Measurements from ENCODE around the gene BACE2.

Gene BACE2

DNA sequence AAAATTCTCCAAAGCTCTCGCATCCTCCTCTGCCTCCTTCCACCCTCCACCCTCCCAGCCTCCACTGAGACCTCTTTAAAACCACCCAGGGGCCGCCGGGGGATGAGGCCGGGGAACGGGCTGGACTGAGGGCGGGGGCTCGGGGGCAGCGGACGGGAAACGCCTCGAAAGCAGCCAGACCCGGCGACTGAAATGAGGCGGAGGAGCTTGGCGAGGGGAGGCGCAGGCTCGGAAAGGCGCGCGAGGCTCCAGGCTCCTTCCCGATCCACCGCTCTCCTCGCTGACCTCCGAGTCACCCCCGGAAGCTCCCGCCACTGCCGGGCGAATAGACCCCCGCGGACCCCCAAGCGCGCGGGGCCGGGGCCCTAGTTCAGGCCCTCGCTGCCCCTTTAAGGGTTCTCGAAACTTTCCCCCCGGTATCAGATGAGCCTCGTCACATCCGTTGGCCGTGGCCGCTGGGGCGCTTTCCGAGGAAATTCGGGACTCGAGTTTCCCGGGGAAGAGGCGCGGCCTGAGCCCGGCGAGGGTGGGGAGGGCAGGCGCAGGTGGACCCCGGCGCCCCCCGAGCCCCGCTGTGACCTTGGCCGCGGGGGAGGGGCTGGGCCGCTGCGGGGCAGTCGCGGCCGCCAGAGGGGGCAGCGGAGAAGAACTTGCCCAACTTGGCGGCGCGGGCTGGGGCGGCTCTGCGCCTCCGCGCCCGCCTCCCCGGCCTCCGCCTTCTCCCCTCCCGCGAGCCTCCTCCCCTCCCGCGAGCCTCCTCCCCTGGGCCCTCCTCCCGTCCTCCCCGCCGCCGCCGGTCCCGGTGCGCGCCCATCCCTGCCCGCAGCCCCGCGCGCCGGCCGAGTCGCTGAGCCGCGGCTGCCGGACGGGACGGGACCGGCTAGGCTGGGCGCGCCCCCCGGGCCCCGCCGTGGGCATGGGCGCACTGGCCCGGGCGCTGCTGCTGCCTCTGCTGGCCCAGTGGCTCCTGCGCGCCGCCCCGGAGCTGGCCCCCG lies at the start of gene BACE2:
TSS of gene BACE2 (plus strand) at position 813 of the 995 bp plus-strand sequence. CDS start at position 917, 104 bp downstream.
- DNase-seq = peak in 42 of 51 donors; percentile 19 to 74 (median 46)

DNA sequence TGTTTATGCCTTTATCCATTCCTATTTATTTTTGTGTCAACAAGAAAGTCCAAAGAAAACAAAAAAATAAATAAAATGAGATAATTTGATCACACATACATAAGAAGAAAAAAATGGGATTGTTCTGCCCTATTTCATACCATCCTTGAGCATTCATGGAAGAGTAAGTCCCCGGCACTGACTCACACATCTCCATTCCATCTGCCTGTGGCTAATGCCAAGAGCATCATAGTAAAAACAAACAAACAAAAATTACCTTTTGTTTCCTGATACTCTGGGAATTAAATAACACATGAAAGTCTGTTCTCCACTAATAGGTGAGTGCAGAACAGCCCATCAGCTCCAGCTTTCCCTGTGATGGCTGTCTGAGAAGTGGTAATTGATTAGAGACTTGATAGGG lies 48.1 kb upstream of the BACE2 start:
- DNase-seq = no peak

DNA sequence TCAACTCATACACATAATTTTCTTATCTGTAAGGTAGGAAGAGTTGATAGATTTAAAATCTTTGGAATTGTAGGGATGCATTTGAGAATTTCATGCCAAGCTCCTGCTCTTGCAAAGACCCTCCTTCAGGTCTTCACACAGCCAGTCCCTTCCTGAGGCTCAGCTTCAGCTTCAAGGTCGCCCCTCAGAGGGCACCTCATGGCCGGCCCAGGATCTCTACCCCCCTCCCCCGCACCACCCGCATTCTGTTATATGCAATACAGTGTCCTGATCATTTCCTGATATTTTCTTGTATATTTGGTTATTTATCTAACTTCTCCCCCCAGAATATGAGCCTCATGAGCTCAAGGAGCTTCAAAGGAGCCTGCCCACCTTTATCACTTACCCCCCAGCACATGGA lies 47.0 kb upstream of the BACE2 start:
- DNase-seq = no peak

DNA sequence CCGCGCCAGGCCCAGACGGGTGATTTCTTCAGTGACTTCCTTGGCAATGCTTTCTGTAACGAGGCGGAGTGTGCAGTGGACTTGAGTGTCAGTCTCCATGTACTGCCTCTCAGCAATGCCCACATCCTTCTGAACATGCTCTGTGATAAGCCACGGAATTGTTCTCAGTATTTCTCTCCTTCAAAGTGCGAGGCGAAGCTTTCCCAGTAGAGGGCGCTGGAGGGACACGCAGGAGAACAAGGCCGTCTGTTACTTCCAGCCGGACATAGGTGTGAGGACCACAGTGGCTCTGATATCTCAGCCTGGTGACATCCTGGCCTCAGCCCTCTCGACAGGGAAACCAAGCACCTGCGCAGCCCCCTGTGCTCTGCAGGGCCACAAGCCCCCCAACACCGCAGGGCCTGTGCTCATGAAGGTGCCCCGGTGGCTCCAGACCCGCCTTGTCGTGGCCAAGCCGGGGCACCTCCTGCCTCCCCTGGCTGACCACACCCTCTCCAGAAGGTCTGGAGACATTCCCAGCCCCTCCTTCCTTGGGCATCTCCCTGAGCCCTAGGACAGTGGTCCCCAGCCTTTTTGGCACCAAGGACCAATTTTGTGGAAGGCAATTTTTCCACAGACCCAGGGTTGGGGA lies 46.1 kb upstream of the BACE2 start:
- peak in 47 of 51 donors; percentile 3 to 86 (median 55) for DNase-seq

DNA sequence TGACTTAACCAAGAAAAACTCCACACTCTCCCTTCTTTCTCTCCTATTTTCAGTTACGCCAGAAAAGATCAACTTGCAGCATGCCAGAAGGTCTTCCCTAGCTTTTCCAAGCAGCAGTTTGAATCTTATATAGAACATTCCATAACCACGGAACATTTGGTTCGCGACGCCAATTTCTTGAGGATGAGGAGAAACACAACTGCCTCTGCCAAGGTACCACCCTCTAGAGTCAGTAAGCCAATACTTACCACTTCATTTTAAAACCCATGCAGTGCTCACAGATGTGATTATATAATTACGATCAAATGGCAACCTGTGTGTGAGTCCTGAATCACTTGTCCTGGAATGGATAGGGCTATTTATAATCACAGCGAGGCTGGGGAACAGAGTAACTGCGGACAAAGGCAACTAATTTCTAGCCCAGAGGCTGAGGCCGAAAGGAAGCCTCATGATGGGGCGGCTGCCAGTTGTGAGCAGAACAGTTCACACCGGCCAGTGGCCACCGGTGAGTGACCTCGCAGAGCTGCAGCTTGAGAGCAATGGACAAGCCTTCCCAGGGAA lies 43.2 kb upstream of the BACE2 start:
- DNase-seq = peak in 1 of 51 donors; percentile 9

DNA sequence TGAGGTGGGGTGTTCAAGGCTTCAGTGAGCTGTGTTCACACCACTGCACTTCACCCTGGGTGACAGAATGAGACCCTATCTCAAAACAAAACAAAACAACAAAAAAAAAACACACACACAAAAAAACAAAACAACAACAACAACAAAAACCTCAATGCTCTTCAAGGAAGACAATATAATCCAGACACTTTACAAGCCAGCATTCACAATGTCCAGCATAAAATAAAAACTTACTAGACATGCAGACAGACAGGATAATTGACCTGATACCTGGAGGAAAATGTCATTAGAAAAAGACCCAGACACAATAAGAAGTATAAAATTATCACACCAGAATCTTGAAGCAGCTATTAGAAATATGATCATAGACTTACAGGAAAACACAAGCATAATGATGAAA lies 39.0 kb upstream of the BACE2 start:
- no peak for DNase-seq

DNA sequence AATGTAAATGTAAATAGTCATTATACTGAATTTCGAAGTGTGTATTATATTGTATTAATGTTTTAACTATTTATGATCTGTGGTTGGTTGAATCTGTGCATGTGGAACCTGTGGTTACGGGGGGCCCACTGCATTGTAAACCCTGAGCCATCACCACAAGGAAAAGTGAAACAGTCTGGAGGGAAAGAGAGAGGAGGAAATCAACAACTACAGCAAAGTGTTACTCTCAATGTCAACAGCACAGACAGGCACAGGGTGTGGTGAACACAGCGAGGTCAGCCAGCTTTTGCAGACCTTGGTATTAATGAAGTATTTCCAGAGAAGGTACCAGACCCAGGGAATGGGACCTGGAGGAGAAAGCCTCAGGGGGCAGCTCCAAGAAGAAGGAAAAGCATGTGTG lies 37.1 kb upstream of the BACE2 start:
- DNase-seq = no peak

DNA sequence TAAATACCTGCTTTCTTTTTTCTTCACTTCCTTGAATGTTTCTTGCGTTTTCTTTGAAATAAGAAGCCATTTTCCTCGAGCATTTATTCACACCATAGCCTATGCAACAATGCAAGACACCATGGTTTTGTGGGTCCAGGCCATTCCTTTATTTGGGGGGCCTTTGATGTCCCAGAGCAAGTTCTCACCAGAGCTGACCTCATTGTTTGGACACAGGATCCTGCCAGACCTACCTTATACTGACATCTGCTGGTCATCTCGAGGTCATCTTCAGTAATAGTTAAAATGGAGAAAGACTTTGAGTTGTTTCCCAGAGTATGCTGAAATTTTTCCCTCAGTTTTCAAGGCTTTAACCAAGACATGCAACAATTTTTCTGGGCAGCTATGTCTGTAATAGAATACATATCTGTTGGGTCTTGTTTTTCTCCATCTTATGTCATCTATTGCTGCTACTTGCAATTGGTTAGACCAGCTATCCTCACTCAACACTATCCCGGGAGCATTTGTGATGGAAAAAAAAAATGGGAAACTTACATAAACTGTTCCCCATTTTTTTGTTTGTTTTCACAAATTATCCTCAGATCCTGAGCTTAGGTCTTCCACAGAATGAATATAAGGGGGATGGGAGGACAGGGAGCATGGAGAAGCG lies 34.0 kb upstream of the BACE2 start:
- peak in 6 of 51 donors; percentile 5 to 15 (median 9) for DNase-seq

DNA sequence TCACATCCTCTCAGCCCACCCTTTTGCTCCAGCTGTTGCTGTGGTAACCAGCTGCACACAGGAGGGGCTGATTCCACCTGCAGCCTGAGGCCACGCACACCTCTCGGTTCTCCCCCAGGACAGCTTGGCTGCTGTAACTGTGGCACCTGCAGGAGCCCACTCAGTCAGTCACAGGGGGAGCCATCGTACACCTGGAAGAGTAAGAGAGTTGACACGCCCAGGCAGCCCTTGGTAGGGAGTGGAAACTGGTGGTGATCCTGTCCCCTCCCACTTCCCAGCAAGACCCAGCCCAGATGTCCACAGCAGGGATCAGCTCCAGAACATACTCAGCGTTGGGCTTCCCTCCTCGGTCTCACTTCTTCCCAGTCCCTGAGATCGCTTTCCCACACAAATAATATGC lies 32.2 kb upstream of the BACE2 start:
- no peak for DNase-seq

DNA sequence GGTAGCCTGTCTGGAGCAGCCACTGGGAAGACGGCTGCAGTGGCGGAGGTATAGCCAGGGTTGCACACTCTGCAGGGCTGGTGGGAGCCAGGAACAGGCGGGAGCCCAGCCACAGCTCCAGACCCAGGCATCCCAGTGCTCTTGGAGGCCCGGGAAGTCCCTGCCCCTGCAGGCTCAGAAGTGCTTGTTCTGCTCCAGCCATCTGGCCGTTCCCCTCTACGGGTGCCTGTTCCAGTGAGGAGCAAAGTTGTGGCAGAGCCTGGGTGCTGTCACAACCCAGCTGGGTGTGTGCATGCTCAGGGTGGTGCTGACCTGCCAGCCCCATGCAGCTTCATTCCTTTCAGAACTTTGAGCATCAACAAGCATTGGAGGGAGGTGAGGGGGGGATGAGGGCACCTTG lies 31.7 kb upstream of the BACE2 start:
- DNase-seq = no peak

DNA sequence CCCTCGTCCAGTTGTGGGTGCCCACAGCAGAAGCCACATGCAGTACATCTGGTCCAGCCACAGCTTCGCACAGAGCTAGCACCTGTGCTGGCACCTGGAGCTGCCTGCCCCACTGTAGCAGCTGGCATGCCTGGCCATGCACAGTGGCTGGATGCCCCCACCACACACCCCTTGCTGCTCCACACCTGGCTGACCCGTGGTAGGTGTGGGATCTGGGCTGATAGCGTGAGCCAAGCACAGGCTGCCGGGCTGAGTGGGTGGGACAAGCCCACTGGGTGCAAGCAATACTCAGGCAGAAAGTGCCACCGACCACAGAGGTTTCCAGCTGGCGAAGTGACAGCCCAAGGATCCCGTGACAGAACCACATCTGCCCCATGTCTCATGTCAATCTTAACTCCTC lies 30.6 kb upstream of the BACE2 start:
- no peak for DNase-seq

DNA sequence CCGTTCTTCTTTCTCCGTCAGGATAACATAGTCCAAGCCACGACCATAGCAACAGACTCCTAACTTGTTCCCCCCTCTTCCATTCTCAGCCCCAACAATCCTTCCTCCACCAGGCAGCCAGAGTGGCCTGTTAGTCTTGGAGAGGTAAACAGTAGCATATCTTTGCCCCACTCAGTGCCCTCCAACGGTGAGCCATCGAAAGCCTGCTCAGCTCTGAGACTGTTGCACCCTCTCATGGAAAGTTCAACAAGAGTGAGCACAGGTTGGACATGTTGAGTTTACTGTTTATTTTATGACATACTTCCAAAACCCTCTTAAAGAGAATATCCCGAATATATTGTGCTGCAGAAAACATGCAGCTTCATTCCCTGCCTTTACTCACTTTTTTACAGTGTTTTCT lies 30.1 kb upstream of the BACE2 start:
- DNase-seq = no peak

DNA sequence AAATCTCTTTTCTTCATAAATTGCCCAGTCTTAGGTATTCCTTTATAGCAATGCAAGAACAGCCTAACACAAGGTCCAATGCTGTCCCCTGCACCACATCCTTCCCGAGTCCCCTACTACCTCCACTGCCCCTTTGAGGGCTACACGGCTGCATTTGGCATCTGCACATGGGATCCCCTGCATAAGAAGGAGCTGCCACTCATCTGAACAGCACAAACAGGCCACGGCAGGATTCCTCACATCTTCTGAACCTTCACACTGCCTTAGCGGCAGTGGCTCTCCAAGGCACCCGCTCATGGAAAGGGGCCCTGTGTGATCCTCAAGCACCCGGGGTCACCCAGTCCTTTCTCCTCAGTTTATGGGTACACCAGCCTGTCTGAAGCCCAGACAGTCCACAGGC lies 29.2 kb upstream of the BACE2 start:
- DNase-seq = no peak

DNA sequence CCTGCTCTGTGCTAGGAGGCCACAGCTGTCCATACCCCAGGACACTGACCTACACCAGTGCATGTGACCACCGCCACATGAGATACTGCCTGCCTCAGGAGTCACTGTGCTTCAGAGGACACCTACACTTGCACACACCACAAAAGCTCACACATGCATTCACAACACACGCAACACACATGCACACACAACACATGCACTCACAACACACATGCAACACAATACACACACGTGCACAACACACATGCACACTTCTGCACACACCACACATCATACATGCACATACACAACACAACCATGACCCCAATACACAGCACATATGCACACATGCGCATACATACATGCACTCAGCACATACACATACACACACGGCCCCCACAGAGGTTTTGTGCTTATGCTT lies 28.7 kb upstream of the BACE2 start:
- DNase-seq = no peak

DNA sequence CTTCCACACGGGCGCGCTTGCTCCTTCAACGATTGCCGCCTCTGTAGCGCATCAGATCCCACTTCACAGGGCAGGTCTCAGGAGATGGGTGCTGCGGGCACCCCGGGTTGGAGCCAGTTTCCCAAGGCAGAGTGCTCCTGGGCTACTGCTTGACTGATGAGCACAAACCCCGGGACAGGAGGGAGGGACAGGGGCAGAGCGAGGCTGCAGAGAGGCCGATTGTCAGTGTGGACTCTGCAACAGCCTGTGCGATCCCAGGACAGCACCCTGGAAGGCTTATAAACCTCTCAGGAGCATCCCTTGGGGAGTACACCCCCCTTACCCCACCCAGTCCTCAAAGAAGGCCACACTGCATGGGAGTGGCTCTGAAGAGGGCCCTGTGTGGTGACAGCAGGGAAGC lies 28.0 kb upstream of the BACE2 start:
- DNase-seq = no peak

DNA sequence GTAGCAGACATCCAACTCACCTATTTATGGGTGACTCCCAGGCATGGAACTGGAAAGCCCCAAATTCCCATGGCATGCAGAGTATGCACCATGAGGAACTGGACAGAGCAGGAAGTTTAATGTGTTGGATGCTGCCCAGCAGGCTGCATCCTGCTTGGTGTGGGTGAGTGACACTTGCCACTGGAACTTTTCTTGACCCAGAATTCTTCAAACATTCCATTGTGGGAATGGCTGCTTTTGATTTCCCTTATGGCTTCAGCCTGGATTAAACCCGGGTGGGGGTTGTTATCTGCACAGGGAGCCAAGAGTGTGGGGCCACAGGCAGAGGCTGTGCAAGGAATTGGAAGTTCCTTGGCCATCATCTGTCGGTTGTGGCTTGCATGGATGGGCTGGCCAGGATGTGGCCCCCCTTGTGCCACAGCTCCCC lies 26.9 kb upstream of the BACE2 start:
- no peak for DNase-seq

DNA sequence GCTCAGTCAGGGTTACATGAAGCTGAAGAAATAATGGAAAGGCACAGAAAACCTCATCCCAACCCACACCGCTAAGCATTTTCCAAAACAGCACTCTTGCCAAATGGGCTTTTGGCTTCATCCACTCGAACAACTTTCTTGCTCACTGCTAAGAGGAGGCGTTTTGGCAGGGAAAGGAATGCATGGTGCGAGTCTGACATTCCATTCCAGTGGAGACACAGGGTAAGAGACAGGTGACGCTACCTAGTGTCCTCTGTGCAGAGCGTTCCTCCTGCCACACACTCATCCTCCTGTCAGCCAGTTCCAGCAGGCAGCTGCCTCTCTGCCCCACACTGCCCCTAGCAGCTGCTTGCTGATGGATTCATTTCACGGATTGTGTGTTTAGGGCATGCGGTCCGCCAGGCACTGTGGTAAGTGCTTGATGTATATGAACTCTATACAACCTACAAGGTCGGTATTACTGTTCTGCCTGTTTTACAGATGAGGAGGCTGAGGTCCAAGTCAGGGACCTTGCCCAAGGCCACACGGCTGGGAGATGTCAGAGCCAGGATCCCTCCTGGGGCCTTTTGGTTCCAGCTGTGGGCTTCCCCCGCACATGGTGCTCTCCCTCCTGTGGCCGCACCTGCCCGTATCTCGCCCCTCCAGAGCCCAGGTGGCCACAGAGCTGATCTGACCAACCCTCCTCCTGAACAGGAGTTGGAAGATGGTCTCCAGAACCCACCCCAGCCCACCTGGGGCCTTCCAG lies 25.7 kb upstream of the BACE2 start:
- DNase-seq = peak in 14 of 51 donors; percentile 6 to 63 (median 22)

DNA sequence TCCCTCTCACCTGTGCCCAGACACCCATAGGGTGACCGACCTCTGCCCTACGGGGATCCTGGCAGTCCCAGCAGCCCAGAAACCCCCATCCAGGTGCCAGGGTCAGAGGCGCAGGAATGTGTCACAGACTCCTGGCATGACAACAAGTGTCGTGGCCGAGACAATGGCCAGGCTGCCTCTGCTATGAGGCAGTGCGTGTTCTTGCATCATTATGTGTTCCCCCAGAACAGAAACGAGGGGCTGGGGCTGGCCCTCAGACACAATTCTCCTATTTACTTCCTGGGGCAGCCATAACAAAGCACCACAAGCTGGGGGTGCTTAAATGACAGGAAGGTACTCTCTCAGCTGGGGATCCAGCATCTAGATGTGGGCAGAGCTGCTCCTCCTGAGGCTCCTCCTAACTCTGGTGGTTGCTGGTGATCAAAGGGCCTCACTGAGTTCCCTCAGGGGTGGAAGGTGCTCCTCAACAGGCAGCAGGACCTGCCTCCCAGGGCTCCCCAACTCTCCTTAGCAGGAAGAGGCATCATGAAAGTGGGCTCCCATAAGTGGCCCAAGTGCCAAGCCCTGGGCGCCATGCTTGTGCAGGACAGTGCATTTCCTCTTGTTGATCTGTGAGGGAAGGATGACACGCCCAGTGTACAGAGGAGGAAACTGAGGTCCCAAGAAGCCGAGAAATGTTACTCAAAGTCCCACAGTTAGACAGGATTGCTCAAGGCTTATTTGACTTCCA lies 24.2 kb upstream of the BACE2 start:
- DNase-seq = no peak

DNA sequence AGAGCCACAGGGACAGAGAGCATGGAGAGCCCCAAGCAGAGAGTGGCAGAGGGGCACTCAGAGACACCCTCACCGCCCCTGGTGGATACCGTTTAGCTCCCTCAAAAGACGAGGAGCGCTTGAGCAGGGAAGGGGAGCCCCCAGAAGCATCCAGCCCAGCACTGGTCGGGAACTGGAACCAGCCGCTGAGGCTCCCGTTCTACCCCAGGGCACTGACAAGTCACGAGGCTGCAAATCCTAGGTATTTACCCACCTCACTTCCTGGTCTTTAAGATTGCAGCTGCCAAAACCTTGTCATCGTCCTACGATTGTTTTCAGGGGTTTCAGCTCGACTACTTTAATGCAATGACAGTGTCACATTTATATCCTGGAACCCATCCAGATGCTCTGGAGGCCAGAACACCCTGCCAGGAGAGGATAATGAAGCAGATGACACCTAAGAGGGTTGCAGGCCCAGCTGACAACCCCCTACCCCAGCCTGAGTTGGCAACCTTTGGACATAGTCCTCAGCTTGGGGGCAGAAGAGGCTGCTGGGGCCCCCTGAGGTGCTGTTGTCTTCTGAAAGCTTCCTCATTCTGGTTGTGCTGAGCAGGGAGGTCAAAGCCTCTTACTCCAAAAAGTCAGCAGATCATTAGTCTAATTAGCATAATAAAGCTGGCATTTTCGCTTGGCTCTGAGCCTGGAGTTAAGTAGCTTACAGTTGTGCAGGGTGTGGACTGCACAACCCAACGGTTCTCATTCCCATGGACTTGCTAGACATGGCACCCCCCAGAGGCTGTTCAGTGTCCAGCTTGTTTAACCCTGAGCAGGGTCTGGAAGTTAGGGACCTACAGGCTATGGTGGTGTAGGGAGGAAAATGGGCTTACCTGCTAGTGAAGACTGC lies 20.6 kb upstream of the BACE2 start:
- peak in 2 of 51 donors; percentile 4 to 5 for DNase-seq

All from hypothalamus (tissue), 51 donors.